OCI-LY1 (cell line): Measurements from ENCODE around the gene P3R3URF.

ENCODE experiments used
- H2AFZ ChIP-seq: fragments of 200-600 bp; sonication (generic), shearing (Covaris generic); 2 replicates; pipeline ENCODE4 v1.6.0; 2014; ENCODE audit warnings: antibody characterized with exemption, mild to moderate bottlenecking, low read length
- H3F3A ChIP-seq: fragments of 200-600 bp; sonication (generic), shearing (Covaris generic); 2 replicates; pipeline ENCODE4 v1.6.0; 2014; ENCODE audit warnings: mild to moderate bottlenecking, antibody characterized with exemption, low read length, moderate library complexity; ENCODE audit not compliant: insufficient read depth
- H3K27ac ChIP-seq: fragments of 200-600 bp; sonication (generic); 2 replicates; pipeline ENCODE4 v1.5.1; 2014; ENCODE audit warnings: low read length, mixed run types, mild to moderate bottlenecking, low read depth; ENCODE audit not compliant: poor library complexity, severe bottlenecking
- H3K27me3 ChIP-seq: fragments of 200-600 bp; sonication (generic); 2 replicates; pipeline ENCODE4 v1.6.0; 2014; ENCODE audit warnings: antibody characterized with exemption, mild to moderate bottlenecking, low read length, moderate library complexity; ENCODE audit not compliant: insufficient read depth
- H3K36me3 ChIP-seq: fragments of 200-600 bp; sonication (generic); 2 replicates; pipeline ENCODE4 v1.6.1; 2014; ENCODE audit warnings: mild to moderate bottlenecking, antibody characterized with exemption, low read length, moderate library complexity, mixed read lengths; ENCODE audit not compliant: insufficient read depth
- H3K4me1 ChIP-seq: fragments of 200-600 bp; sonication (generic); 2 replicates; pipeline ENCODE4 v1.5.1; 2014; ENCODE audit warnings: mild to moderate bottlenecking, low read length, moderate library complexity; ENCODE audit not compliant: insufficient read depth, severe bottlenecking
- H3K4me2 ChIP-seq: fragments of 200-600 bp; sonication (generic), shearing (Covaris generic); 2 replicates; pipeline ENCODE4 v1.6.1; 2014; ENCODE audit warnings: low read length
- H3K4me3 ChIP-seq: fragments of 200-600 bp; sonication (generic); 2 replicates; pipeline ENCODE4 v1.5.1; 2014; ENCODE audit warnings: low read length, low read depth, mild to moderate bottlenecking, mixed read lengths; ENCODE audit not compliant: poor library complexity, severe bottlenecking
- H3K79me2 ChIP-seq: fragments of 200-600 bp; shearing (Covaris generic); 2 replicates; pipeline ENCODE4 v1.6.1; 2016; ENCODE audit warnings: mixed run types, low read length, mixed read lengths; ENCODE audit not compliant: insufficient read depth
- H3K9ac ChIP-seq: fragments of 200-600 bp; sonication (generic), shearing (Covaris generic); 2 replicates; pipeline ENCODE4 v1.6.1; 2014; ENCODE audit warnings: mild to moderate bottlenecking, low read length, mixed read lengths
- H3K9me2 ChIP-seq: fragments of 200-600 bp; sonication (generic), shearing (Covaris generic); 2 replicates; pipeline ENCODE4 v1.6.1; 2014; ENCODE audit warnings: low read depth, mild to moderate bottlenecking, low read length, mixed read lengths
- H3K9me3 ChIP-seq: fragments of 200-600 bp; shearing (Covaris generic); 2 replicates; pipeline ENCODE4 v1.6.1; 2014; ENCODE audit warnings: low read length, mixed read lengths
- H4K20me1 ChIP-seq: fragments of 200-600 bp; sonication (generic), shearing (Covaris generic); 2 replicates; pipeline ENCODE4 v1.6.0; 2016; ENCODE audit warnings: mild to moderate bottlenecking, low read length; ENCODE audit not compliant: insufficient read depth
- EZH2 ChIP-seq: fragments of 200-600 bp; sonication (generic), shearing (Covaris generic); IDR thresholded peaks from 2 replicates; pipeline ENCODE4 v1.8.0; 2017; ENCODE audit warnings: borderline replicate concordance, mixed run types, mild to moderate bottlenecking, antibody characterized with exemption, low read length, moderate library complexity, mixed read lengths
- TF ChIP-seq, protein P1 (sequence below): fragments of 200-600 bp; sonication (generic), shearing (Covaris generic); IDR thresholded peaks from 2 replicates; pipeline ENCODE4 v1.5.1; 2017; ENCODE audit warnings: mild to moderate bottlenecking, antibody characterized with exemption, low read length, moderate library complexity, mixed read lengths

Gene P3R3URF

DNA sequence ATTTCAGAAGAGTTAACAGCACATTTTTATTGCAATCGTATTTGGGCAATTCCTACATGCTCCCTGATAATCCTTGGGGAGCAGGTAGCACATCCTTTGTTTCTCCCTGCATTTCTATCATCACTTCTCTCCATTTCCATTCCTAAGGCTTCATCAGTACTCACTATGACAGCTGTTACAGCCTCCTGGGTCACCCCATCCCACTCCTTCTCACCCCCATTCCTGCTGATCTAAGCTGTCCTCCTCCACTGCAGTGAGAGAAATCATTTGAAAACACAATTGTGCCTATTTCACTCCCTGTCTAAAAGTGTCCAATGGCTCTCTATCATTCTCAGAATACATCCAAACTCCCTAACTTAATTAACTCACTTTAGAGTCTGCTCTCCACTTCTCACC lies 18.4 kb downstream of the P3R3URF start:
- no peak overlapping the region for H3K9ac ChIP-seq
- H3K4me3 ChIP-seq: no peak overlapping the region
- H3K9me2 ChIP-seq: no peaks in the 10 kb centered on the region
- no peaks in the 10 kb centered on the region for H3K4me1 ChIP-seq
- H3K27me3 ChIP-seq: peaks cover 4% of the 10 kb centered on the region; the same call in 1 of the 2 replicates
- no peaks in the 10 kb centered on the region for H3K9me3 ChIP-seq
- no peaks in the 10 kb centered on the region for H3K79me2 ChIP-seq
- no peak overlapping the region for H3K4me2 ChIP-seq
- no peak overlapping the region for H2AFZ ChIP-seq
- H3F3A ChIP-seq: no peaks in the 10 kb centered on the region
- no peaks in the 10 kb centered on the region for H4K20me1 ChIP-seq
- H3K27ac ChIP-seq: no peak overlapping the region
- H3K36me3 ChIP-seq: no peaks in the 10 kb centered on the region
- TF ChIP-seq, protein P1, sequence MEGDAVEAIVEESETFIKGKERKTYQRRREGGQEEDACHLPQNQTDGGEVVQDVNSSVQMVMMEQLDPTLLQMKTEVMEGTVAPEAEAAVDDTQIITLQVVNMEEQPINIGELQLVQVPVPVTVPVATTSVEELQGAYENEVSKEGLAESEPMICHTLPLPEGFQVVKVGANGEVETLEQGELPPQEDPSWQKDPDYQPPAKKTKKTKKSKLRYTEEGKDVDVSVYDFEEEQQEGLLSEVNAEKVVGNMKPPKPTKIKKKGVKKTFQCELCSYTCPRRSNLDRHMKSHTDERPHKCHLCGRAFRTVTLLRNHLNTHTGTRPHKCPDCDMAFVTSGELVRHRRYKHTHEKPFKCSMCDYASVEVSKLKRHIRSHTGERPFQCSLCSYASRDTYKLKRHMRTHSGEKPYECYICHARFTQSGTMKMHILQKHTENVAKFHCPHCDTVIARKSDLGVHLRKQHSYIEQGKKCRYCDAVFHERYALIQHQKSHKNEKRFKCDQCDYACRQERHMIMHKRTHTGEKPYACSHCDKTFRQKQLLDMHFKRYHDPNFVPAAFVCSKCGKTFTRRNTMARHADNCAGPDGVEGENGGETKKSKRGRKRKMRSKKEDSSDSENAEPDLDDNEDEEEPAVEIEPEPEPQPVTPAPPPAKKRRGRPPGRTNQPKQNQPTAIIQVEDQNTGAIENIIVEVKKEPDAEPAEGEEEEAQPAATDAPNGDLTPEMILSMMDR: no peak
- no peak for TF ChIP-seq EZH2

- no peaks in the 10 kb centered on the region for H3K27me3 ChIP-seq
- TF ChIP-seq, protein P1: no peak
- no peak for TF ChIP-seq EZH2
- H3K9ac ChIP-seq: no peak overlapping the region
- no peaks in the 10 kb centered on the region for H3K9me2 ChIP-seq
- H2AFZ ChIP-seq: no peak overlapping the region
- no peaks in the 10 kb centered on the region for H3K9me3 ChIP-seq
- H3K4me1 ChIP-seq: no peaks in the 10 kb centered on the region
- no peaks in the 10 kb centered on the region for H3K36me3 ChIP-seq
- H3K79me2 ChIP-seq: no peaks in the 10 kb centered on the region
- H3K4me3 ChIP-seq: no peak overlapping the region
- no peak overlapping the region for H3K27ac ChIP-seq
- no peaks in the 10 kb centered on the region for H4K20me1 ChIP-seq
- H3F3A ChIP-seq: no peaks in the 10 kb centered on the region
- no peak overlapping the region for H3K4me2 ChIP-seq
Observed at GRCh38 chr1:46153732-46154131, 22.6 kb downstream of the P3R3URF start.

DNA sequence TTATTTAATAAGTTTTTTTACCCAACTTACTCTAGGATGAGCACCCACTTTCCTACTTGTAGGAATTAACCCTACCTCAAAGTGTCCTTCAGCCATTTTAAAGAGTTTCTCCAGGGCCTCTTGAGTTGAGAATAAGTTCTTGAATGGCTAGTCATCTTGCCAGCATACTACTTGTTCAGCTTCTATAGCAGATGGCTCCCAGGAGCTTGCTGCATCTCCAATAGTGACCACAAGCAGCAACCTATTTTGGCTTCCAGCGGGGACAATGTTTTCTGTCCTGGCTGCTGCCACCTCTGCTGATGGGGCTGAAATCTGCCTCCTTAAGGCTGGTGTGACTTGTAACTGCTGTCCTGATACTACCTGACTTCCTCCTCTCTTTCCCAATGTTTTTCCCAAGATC lies 23.1 kb downstream of the P3R3URF start:
- H3K4me2 ChIP-seq: no peak overlapping the region
- H3K4me1 ChIP-seq: no peaks in the 10 kb centered on the region
- H3K4me3 ChIP-seq: no peak overlapping the region
- H4K20me1 ChIP-seq: no peaks in the 10 kb centered on the region
- H3K79me2 ChIP-seq: no peaks in the 10 kb centered on the region
- H3K9me3 ChIP-seq: no peaks in the 10 kb centered on the region
- TF ChIP-seq, protein P1: no peak
- no peak for TF ChIP-seq EZH2
- no peaks in the 10 kb centered on the region for H3K36me3 ChIP-seq
- no peaks in the 10 kb centered on the region for H3K27me3 ChIP-seq
- H3K9me2 ChIP-seq: no peaks in the 10 kb centered on the region
- no peak overlapping the region for H2AFZ ChIP-seq
- H3K9ac ChIP-seq: no peak overlapping the region
- H3K27ac ChIP-seq: no peak overlapping the region
- H3F3A ChIP-seq: no peaks in the 10 kb centered on the region
